HG02623 (cell line): ENCODE measurements around the gene SFMBT2.

Experiments used
- ATAC-seq: cut with Tn5 transposase; IDR thresholded peaks from one replicate; pipeline ENCODE4 v1.9.1; 2021; ENCODE audit warnings: moderate library complexity; ENCODE audit not compliant: unreplicated experiment

Gene SFMBT2

GRCh38 chr10:7161484-7162250 lies 249.2 kb downstream of the SFMBT2 start:
- ATAC-seq: no peak

- ATAC-seq: no peak
Observed at GRCh38 chr10:7159928-7160327, 250.9 kb downstream of the SFMBT2 start.

DNA sequence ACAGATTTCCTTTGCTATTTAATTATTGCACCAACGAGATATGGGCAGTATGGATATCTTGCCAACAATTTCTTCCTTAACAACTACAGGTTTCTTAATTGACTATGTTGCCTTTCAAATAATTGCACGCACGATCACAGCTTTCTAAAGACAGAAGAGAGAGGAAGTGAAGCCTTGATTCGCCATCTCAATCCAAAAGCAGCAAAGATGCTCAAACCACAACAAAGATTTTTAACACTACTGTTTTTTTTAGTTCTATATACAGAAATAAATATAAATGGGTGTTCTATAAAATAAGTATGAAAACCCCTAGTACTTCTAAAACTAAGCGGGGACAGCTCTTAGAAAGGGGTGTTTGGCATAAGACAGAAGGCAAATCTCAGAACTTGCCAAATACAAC lies 251.3 kb downstream of the SFMBT2 start:
- no peak for ATAC-seq

GRCh38 chr10:7157091-7157490 lies 253.7 kb downstream of the SFMBT2 start:
- ATAC-seq: no peak

DNA sequence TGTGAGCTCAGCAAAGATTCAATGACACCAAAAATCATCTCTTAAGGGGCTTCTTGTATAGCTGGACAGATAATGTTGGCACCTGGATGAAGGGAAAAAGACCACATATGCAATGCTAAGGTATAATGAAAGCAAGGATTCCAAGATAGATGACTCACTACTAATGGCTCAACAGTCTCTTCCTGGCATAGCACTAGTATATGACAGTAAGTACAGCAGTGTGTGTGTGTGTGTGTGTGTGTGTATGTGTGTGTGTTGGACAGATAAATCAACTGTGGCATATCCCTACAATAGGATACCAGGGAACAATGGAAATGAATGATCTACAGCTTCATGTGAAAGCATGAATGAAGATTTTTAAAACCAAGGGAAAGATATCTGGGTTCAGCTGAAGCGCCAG lies 257.1 kb downstream of the SFMBT2 start:
- no peak for ATAC-seq

DNA sequence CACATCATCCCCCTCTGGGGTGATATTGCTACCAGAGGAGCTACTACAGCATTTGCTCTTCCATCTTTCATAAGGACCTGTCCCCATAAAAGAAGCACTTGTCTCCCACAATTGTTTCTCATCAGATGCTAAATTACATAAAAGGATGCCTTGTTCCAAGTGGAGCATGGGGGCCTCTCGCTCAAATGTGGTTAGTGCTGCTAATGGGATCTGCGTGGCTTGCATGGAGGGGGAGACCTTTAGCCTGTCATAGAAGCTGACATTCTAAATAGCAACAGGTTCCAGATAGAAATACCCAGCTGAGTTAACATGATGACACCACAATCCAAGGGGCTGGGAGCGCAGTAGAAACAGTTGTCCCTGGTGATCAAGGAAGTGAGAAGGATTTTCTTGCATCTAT lies 257.9 kb downstream of the SFMBT2 start:
- no peak for ATAC-seq

- ATAC-seq: no peak
Observed at GRCh38 chr10:7152341-7152740, 258.5 kb downstream of the SFMBT2 start.

DNA sequence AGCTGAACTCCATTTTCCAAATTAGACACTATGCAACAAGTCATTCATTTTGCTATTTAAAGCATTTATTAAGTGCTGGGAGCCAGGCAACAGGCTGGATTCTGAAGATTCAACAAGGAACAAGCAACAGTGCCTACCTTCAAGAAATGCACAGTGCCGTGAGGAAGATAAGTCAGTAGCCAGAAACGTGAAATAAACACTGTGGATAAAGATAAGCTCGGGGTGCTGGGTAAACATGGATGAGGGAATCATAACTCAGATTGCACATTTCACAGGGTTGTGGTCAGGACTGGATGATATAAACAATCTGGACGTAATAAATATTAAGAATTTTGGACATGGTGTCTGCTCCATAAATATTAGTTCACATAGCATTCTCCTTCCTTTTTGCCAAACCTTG lies 259.3 kb downstream of the SFMBT2 start:
- no peak for ATAC-seq

- no peak for ATAC-seq
Observed at GRCh38 chr10:7150349-7150748, 260.5 kb downstream of the SFMBT2 start.

DNA sequence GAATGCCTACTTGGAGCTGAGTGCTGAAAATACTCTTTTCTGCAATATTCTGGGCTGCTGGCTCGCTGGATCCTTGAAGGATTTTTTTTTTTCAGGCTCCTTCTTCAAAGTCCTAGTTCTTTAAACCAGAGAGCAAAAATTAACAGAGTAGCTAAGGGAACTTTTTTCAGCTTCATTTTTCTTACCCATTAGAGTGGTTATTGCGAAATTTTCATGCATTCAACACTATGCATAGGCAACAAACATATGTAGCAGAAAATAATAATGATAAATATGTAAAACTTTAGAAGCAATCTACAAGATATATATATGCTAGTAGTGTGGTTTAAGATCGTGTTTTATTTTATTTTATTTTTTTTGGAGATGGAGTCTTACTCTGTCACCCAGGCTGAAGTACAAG lies 264.6 kb downstream of the SFMBT2 start:
- no peak for ATAC-seq

DNA sequence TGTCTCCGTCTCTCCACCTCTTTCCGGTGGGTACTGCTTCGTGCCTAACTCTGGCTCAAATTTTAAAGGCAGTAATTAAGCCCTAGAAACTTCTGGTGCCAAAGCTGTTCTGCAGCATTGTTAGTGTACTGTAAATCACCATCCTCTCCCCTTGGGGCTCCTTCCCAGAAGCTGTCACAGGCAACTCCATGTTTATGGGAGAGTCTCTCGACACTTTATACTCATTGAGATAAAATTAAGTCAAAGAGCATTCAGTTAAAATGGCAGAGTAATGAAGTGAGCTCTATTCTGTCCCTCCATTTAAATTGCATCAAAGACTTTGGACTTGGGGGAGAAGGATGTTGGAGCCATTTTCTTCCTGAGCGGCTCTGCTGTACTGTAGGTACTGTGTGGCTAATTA lies 274.8 kb downstream of the SFMBT2 start:
- ATAC-seq: no peak

DNA sequence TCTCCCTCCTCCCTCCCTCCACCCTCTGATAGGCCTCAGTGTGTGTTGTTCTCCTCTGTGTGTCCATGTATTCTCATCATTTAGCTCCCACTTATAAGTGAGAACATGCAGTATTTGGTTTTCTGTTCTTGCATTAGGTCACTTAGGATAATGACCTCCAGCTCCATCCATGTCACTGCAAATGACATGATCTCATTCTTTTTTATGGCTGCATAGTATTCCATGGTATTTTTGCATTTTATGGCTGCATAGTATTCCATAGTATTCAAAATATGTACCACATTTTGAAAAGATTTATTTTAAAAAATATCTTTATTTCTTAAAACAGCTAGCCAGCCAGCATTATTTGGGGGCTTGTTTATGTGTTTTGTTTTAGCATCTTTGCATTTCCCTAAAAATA lies 275.6 kb downstream of the SFMBT2 start:
- ATAC-seq: no peak

DNA sequence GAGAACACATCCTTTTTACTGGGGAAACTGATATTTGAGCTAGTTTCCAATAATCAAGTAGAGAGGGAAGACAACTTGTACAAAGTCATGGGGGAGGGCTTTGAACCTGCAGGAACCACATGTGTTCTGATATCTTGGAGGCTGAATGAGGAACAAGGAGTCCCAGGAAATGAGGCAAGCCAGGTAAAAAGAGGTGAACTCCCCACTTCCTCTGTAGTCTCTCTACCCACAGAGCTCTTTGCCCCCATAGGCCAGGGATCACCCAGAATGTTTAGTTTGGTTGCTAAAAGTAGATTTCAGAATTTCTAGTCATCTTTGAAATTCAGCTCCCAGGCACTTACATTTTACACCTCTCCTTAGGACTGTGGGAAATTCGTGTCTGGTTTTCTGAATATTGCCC lies 276.4 kb downstream of the SFMBT2 start:
- no peak for ATAC-seq

GRCh38 chr10:7133958-7134357 lies 276.9 kb downstream of the SFMBT2 start:
- ATAC-seq: no peak

DNA sequence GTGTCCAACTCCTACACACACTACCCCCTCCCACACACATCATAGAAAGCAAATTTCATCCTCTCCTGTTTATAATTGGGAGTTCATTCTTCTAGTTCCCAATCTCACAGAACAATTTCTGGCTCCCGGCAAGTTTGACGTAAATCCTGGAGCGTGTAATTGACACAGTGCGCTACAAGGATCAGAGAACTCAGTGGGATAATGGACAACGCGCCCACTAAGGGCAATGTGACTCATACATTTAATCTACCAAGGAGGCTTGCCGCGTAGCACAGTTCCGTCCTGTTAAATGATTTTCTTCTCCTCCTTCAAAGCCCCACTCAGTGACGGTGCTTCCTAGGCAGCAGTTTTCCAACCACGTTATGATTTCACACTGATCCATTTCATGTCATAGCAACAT lies 277.6 kb downstream of the SFMBT2 start:
- ATAC-seq: no peak

- ATAC-seq: no peak
Observed at GRCh38 chr10:7130191-7130911, 280.5 kb downstream of the SFMBT2 start.

- no peak for ATAC-seq
Observed at GRCh38 chr10:7123774-7124173, 287.1 kb downstream of the SFMBT2 start.

DNA sequence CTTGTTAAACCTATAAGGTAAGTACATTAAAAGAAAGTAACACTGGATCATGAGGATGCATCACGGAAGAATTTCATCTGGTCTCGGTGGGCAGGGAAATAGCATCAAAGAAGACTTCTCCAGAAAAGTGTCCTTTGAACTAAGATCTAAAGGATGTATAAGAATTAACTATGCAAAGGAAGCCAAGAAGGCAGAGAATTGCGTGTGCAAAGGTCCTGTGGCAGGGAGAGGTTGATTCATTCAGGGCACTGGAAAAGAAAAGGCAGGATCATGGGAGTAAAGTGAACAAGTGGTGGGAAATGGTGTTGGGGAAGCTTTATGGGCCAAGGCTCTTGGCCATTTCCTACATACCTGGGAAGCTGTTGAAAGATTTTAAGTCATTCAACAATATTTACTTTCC lies 288.3 kb downstream of the SFMBT2 start:
- no peak for ATAC-seq

- ATAC-seq: peak; percentile 50
Observed at GRCh38 chr10:7121154-7121797, 289.6 kb downstream of the SFMBT2 start.

GRCh38 chr10:7119325-7120015 lies 291.4 kb downstream of the SFMBT2 start:
- ATAC-seq: no peak
